Measurements from ENCODE around the gene DDA1. TPM values are rescaled to one million over a fixed set of nuclear protein-coding genes. Genes with fewer than 3 reads are reported as not detected.

Gene DDA1
- total and polyA plus RNA-seq, 9 of the 15 experiments (the other 6 are each of a cell fraction or from before 2014, with no cell fraction given): 1.4 to 83.8 (median 33.8) TPM

GRCh38 chr19:17309198-17309964 lies at the start of gene DDA1 (continued):
- peak; percentile 27 to 29; a peak in 3 of 4 replicates for TF ChIP-seq MNT (conservative IDR thresholded peaks at IDR 0.05)
- no peak for TF ChIP-seq ZNF830 (CRISPR knock-in tag; IDR thresholded peaks at IDR 0.05)
- TF ChIP-seq SETDB1 (IDR thresholded peaks at IDR 0.05; ENCODE audit: low read length): no peak
- peak in 1 of 2 experiments; percentile 83 for TF ChIP-seq AFF1 (IDR thresholded peaks at IDR 0.05; ENCODE audit: low read depth in 1 of 2, partially characterized antibody in 2 of 2)
- no peak for TF ChIP-seq MGA (IDR thresholded peaks at IDR 0.05)
- TF ChIP-seq THAP12 (CRISPR knock-in tag; IDR thresholded peaks at IDR 0.05): no peak

All from K562 (cell line).